Stomach (tissue), 9 donors: ENCODE measurements around the gene SEC24D. TPM values are rescaled to one million over a fixed set of nuclear protein-coding genes. Genes with fewer than 3 reads are reported as not detected.

Experiments
- DNase-seq, 2 donors: peaks; one replicate each; pipeline versions ENCODE4 v3.0.0 to v3.0.0-alpha.2; 2013 to 2019
- H3K27ac ChIP-seq, 5 donors: fragments of 200-600 bp in 4 of 5; sonication (generic) in 4 of 5; one replicate each; pipeline ENCODE4 v1.5.1; 2013 to 2019; ENCODE audit warnings: mild to moderate bottlenecking in 1 of 5, moderate library complexity in 1 of 5
- H3K27me3 ChIP-seq, 3 donors: fragments of 200-600 bp; sonication (generic); one replicate each; pipeline ENCODE4 v1.5.1; 2017 to 2019; ENCODE audit warnings: mixed run types in 1 of 3
- H3K36me3 ChIP-seq, 4 donors: fragments of 200-600 bp; sonication (generic); 1 replicate in 3 of 4; 2 replicates in 1 of 4; pipeline ENCODE4 v1.5.1; 2016 to 2019
- H3K4me1 ChIP-seq, 4 donors: fragments of 200-600 bp; sonication (generic); one replicate each; pipeline ENCODE4 v1.5.1; 2016 to 2019
- H3K4me3 ChIP-seq, 4 donors: fragments of 200-600 bp; sonication (generic) in 3 of 4; one replicate each; pipeline ENCODE4 v1.5.1; 2016 to 2019; ENCODE audit warnings: mild to moderate bottlenecking in 1 of 4
- H3K9me3 ChIP-seq, 4 donors: fragments of 200-600 bp; sonication (generic); one replicate each; pipeline ENCODE4 v1.5.1; 2016 to 2019
- EP300 ChIP-seq: sonication (generic); formaldehyde crosslinking; IDR thresholded peaks from one replicate; pipeline ENCODE4 v1.6.1; 2017; ENCODE audit warnings: antibody characterized with exemption
- POLR2A ChIP-seq, 4 donors: fragments of 450-650 bp; IDR thresholded peaks; one replicate each; pipeline ENCODE4 v1.6.1; 2016; ENCODE audit warnings: antibody characterized with exemption in 4 of 4, control low read depth in 2 of 4, mild to moderate bottlenecking in 1 of 4, moderate library complexity in 1 of 4
- POLR2AphosphoS5 ChIP-seq, 3 donors: sonication (generic); formaldehyde crosslinking; IDR thresholded peaks; one replicate each; pipeline ENCODE4 v1.6.1; 2016; ENCODE audit warnings: antibody characterized with exemption in 3 of 3
- WGBS, 5 donors: extraction: QIAGEN DNeasy Blood & Tissue Kit in 3 of 5; methylation state at CpG; one replicate each; pipeline versions ENCODE4 v1.1.5 to v1.1.7; 2013 to 2018; 5-methylcytosine and 5-hydroxymethylcytosine counted together
- intact Hi-C: fragments of 100-400 bp; cut with DNase I; formaldehyde crosslinking; loops from one replicate; pipeline ENCODE4 v1.15.1; 2023; ENCODE audit warnings: low total_unique reads
- polyA plus RNA-seq, 3 donors: library from polyadenylated mRNA; stranded (reverse); fragments of 200-250 nt; gene quantifications; one replicate each; pipeline ENCODE4 v1.2.3, GENCODE V29; 2013
- total RNA-seq, 5 donors: library from RNA; depleted of rRNA; stranded (reverse); fragments of >200 nt; gene quantifications; one replicate each; pipeline versions ENCODE4 v1.1.0 to v1.2.3, GENCODE V29; 2014 to 2016
- TF ChIP-seq, protein P1 (sequence below), 7 experiments: fragments of 450-650 bp in 4 of 7; fragments of 200-600 bp in 3 of 7; sonication (generic) in 3 of 7; IDR thresholded peaks; one replicate each; pipeline ENCODE4 v1.5.1; 2016 to 2019; ENCODE audit warnings: antibody characterized with exemption in 7 of 7, control low read depth in 2 of 7, mild to moderate bottlenecking in 1 of 7
- donor health status: healthy with polysubstance abuse.
- donor health status: Bipolar disorder and iron deficiency.
- donor health status: healthy.

SEC24D gene
- total and polyA plus RNA-seq, 8 donors: 6.7 to 132 (median 29.0) TPM

DNA sequence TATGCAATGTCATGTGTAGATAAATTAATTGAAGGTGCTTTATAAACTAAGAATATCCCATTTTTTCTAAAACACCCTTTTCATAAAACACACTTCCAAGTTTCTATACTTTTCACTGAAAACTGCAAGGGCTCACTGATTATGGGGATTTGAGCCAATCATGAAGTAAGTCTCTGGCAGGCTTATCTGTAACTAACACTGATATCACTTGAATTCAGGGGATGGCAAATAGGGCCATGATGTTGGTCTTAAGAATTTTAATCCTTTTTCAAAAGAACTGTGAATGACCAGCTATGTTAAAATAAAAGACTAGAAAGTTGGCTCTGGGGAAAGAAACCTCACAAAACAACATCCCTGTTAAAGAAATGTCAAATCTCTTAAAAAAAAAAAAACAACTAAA, 13.0 kb upstream of the SEC24D start:
- intact Hi-C loops: no loop called here
- TF ChIP-seq POLR2AphosphoS5 (IDR thresholded peaks at IDR 0.05): no peak
- TF ChIP-seq, protein P1, sequence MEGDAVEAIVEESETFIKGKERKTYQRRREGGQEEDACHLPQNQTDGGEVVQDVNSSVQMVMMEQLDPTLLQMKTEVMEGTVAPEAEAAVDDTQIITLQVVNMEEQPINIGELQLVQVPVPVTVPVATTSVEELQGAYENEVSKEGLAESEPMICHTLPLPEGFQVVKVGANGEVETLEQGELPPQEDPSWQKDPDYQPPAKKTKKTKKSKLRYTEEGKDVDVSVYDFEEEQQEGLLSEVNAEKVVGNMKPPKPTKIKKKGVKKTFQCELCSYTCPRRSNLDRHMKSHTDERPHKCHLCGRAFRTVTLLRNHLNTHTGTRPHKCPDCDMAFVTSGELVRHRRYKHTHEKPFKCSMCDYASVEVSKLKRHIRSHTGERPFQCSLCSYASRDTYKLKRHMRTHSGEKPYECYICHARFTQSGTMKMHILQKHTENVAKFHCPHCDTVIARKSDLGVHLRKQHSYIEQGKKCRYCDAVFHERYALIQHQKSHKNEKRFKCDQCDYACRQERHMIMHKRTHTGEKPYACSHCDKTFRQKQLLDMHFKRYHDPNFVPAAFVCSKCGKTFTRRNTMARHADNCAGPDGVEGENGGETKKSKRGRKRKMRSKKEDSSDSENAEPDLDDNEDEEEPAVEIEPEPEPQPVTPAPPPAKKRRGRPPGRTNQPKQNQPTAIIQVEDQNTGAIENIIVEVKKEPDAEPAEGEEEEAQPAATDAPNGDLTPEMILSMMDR (IDR thresholded peaks at IDR 0.05): no peak
- TF ChIP-seq EP300: no peak
- no peak for TF ChIP-seq POLR2A (IDR thresholded peaks at IDR 0.05)
- DNase-seq: no peak
- H3K4me1 ChIP-seq: peaks cover 0 to 16% (median 7%) of the 10 kb centered on the region in 4 donors
- no peaks in the 10 kb centered on the region for H3K36me3 ChIP-seq
- H3K27me3 ChIP-seq: no peaks in the 10 kb centered on the region
- no peak overlapping the region for H3K4me3 ChIP-seq
- H3K9me3 ChIP-seq: no peaks in the 10 kb centered on the region
- H3K27ac ChIP-seq: no peak overlapping the region

DNA sequence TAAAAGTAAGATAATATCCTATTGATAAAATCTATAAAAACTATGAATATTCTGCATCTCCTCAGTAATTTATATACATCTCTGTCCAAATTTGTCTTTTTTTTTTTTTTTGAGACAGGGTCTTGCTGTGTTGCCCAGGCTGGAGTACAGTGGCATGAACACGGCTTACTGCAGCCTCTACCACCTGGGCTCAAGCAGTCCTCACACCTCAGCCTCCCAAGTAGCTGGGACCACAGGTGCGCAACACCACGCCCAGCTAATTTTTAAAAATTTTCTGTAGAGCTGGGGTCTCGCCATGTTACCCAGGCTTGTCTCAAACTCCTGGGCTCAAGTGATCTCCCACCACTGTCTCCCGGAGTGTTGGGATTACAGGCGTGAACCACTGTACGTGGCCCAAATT, 12.3 kb upstream of the SEC24D start:
- peaks cover 0 to 16% (median 7%) of the 10 kb centered on the region in 4 donors for H3K4me1 ChIP-seq
- 86 to 96% (median 92%) methylated on average over 7 of the region's 7 CpGs for WGBS, 5 donors
- no peak overlapping the region for H3K27ac ChIP-seq
- no peak overlapping the region for H3K4me3 ChIP-seq
- H3K36me3 ChIP-seq: no peaks in the 10 kb centered on the region
- intact Hi-C loops: no loop called here
- H3K9me3 ChIP-seq: no peaks in the 10 kb centered on the region
- no peak for TF ChIP-seq EP300
- TF ChIP-seq POLR2A (IDR thresholded peaks at IDR 0.05): no peak
- no peak for TF ChIP-seq POLR2AphosphoS5 (IDR thresholded peaks at IDR 0.05)
- TF ChIP-seq, protein P1 (IDR thresholded peaks at IDR 0.05): no peak
- no peak for DNase-seq
- H3K27me3 ChIP-seq: no peaks in the 10 kb centered on the region

DNA sequence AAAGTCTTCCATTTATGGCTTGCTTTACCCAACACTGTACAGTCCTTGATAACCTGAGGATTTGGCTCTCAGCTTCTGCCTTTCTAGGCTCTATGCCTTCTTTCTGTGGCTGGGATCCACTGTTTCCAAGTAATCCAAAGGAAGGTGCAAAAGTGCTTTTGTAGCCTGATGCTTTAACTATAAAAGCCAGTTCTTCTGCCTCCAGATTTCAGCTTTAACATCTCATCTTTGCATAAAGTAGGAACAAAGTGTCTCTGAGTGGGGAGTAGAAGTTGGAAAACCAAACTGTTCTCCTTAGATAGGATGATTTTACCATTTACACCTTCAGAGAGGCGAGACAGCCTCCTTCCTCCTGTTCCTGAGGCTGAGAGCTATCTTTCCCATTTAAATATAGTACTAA, 11.1 kb upstream of the SEC24D start:
- 56 to 88% (median 77%) methylated on average over 1 of the region's 1 CpG for WGBS, 5 donors
- no peak overlapping the region for H3K27ac ChIP-seq
- peaks cover 0 to 16% (median 7%) of the 10 kb centered on the region in 4 donors for H3K4me1 ChIP-seq
- intact Hi-C loops: no loop called here
- DNase-seq: no peak
- no peaks in the 10 kb centered on the region for H3K27me3 ChIP-seq
- H3K36me3 ChIP-seq: no peaks in the 10 kb centered on the region
- no peak overlapping the region for H3K4me3 ChIP-seq
- TF ChIP-seq, protein P1 (IDR thresholded peaks at IDR 0.05): no peak
- TF ChIP-seq POLR2AphosphoS5 (IDR thresholded peaks at IDR 0.05) (no peak), EP300 (no peak)
- no peaks in the 10 kb centered on the region for H3K9me3 ChIP-seq

DNA sequence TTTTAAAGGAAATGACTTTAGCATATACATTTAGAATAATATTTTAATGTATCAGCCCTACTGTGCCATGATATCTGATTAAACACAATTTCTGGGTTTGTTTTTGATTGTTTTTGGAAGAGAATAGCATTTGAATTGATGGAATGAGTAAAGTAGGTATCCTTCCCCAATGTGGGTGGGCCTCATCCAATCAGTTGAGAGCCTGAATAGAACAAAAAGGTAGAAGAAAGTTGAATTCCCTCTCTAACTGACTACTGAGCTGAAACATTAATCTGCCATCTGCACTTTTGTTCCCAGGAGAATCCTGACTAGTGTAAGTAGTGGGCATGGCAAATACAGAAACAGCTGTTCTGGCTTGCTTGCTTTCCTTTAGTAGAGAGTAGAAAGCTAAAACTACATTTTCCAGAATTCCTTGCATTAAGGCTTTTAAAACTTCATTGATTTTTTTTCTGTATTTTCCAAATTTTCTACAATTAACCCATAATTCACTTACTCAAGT, 9.7 kb upstream of the SEC24D start:
- TF ChIP-seq, protein P1 (IDR thresholded peaks at IDR 0.05): no peak
- TF ChIP-seq POLR2AphosphoS5 (IDR thresholded peaks at IDR 0.05) (no peak), EP300 (no peak), POLR2A (IDR thresholded peaks at IDR 0.05) (no peak)
- Histone ChIP-seq H3K4me3 (no peak overlapping the region), H3K36me3 (no peaks in the 10 kb centered on the region), H3K27ac (no peak overlapping the region), H3K4me1 (peaks cover 0 to 6% (median under 1%) of the 10 kb centered on the region in 4 donors), H3K27me3 (no peaks in the 10 kb centered on the region), H3K9me3 (no peaks in the 10 kb centered on the region)
- no peak for DNase-seq
- intact Hi-C loops: no loop called here
